Measurements from ENCODE around the gene TLX1. TPM values are rescaled to one million over a fixed set of nuclear protein-coding genes. Genes with fewer than 3 reads are reported as not detected.
A peak's percentile ranks its signal among the peaks of the same experiment; 100 is the strongest.

The TLX1 gene
- total and polyA plus RNA-seq, 2 experiments from 2014 or later = 0.68 TPM; not detected in 1

- no peak for DNase-seq (ENCODE audit: low spot score)
These were observed 9.2 kb downstream of the TLX1 start for GRCh38 chr10:101140084-101140949.

DNA sequence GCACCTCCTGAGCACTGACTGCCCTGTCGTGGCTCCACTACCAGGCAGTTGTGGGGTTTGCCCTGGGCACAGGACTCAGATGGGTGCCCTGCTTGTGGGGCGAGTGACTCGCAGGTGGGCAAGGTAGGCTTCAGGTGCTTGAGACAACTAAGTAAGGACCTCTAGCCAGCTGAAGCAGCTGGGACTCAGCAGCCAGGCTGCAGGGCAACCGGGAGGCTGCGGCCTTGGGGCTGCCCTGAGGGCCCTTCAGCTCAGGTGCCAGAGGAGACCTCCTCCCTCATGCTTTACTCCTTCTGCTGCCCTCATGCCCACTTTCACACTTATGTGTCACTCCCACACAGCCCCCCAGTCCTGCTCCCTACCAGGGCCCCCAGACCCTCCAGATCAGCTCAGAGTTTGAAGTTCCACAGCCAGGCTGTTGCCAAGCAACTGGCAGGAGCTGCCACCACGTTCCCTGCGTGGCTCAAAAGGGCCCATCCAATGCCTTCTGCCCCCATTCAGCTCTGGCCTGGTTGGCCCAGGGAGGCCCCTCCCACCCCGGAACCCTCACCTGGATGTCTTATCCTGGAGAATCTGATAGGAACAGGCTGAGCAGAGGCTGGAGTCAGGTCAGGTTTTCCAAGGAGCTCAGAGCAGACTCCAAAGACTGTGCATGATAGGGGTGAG is 10.0 kb downstream of the TLX1 start:
- no peaks in the 10 kb centered on the region for H3K79me2 ChIP-seq
- no peak for DNase-seq (ENCODE audit: low spot score)
- no peak overlapping the region for H3K4me3 ChIP-seq
- WGBS (ENCODE audit: low lambda C conversion rate, missing lambda C conversion rate) = 56% methylated on average over 8 of the region's 8 CpGs
- H3K9me2 ChIP-seq (replicated peaks; ENCODE audit: insufficient read depth) = no peaks in the 10 kb centered on the region
- H4K20me1 ChIP-seq (ENCODE audit: insufficient read depth, poor library complexity, severe bottlenecking) = no peaks in the 10 kb centered on the region
- peaks cover 97% of the 10 kb centered on the region for H3K27me3 ChIP-seq
- no peaks in the 10 kb centered on the region for H3K36me3 ChIP-seq (replicated peaks; ENCODE audit: insufficient read depth, low read depth)
- H2AFZ ChIP-seq = no peak overlapping the region
- no peaks in the 10 kb centered on the region for H3K4me1 ChIP-seq (ENCODE audit: insufficient read depth)
- no peak overlapping the region for H3K4me2 ChIP-seq
- no peak for TF ChIP-seq CTCF (IDR thresholded peaks at IDR 0.05; ENCODE audit: poor library complexity)
- no peak for TF ChIP-seq EZH2phosphoT487 (IDR thresholded peaks at IDR 0.05; ENCODE audit: low read depth, severe bottlenecking, unreplicated experiment)
- TF ChIP-seq EZH2 (IDR thresholded peaks at IDR 0.05; ENCODE audit: borderline replicate concordance) = no peak
- H3K9me3 ChIP-seq (ENCODE audit: low read depth) = no peaks in the 10 kb centered on the region
- H3K27ac ChIP-seq = no peak overlapping the region

More at GRCh38 chr10:101140084-101140949, 9.2 kb downstream of the TLX1 start:
- Histone ChIP-seq H3K79me2 (no peaks in the 10 kb centered on the region), H3K4me2 (no peak overlapping the region), H3K27ac (no peak overlapping the region), H3K9me3 (ENCODE audit: low read depth) (no peaks in the 10 kb centered on the region), H3K4me3 (no peak overlapping the region), H2AFZ (peak overlapping the region; percentile 45), H3K27me3 (peaks cover 97% of the 10 kb centered on the region), H3K9me2 (replicated peaks; ENCODE audit: insufficient read depth) (no peaks in the 10 kb centered on the region), H3K36me3 (replicated peaks; ENCODE audit: insufficient read depth, low read depth) (no peaks in the 10 kb centered on the region), H4K20me1 (ENCODE audit: insufficient read depth, poor library complexity, severe bottlenecking) (no peaks in the 10 kb centered on the region), H3K4me1 (ENCODE audit: insufficient read depth) (no peaks in the 10 kb centered on the region)
- TF ChIP-seq EZH2phosphoT487 (IDR thresholded peaks at IDR 0.05; ENCODE audit: low read depth, severe bottlenecking, unreplicated experiment) (peak; percentile 83), CTCF (IDR thresholded peaks at IDR 0.05; ENCODE audit: poor library complexity) (no peak), EZH2 (IDR thresholded peaks at IDR 0.05; ENCODE audit: borderline replicate concordance) (peak; percentile 100)
- 11% methylated on average over 47 of the region's 65 CpGs for WGBS (ENCODE audit: low lambda C conversion rate, missing lambda C conversion rate)

GRCh38 chr10:101141616-101142532 is 10.8 kb downstream of the TLX1 start:
- no peaks in the 10 kb centered on the region for H3K9me2 ChIP-seq (replicated peaks; ENCODE audit: insufficient read depth)
- no peaks in the 10 kb centered on the region for H3K9me3 ChIP-seq (ENCODE audit: low read depth)
- no peak overlapping the region for H3K4me2 ChIP-seq
- DNase-seq (ENCODE audit: low spot score) = peak; percentile 90
- no peaks in the 10 kb centered on the region for H3K36me3 ChIP-seq (replicated peaks; ENCODE audit: insufficient read depth, low read depth)
- no peaks in the 10 kb centered on the region for H3K79me2 ChIP-seq
- H3K4me3 ChIP-seq = no peak overlapping the region
- TF ChIP-seq EZH2phosphoT487 (IDR thresholded peaks at IDR 0.05; ENCODE audit: low read depth, severe bottlenecking, unreplicated experiment) = no peak
- peak; percentile 98 for TF ChIP-seq CTCF (IDR thresholded peaks at IDR 0.05; ENCODE audit: poor library complexity)
- no peaks in the 10 kb centered on the region for H3K4me1 ChIP-seq (ENCODE audit: insufficient read depth)
- H3K27ac ChIP-seq = no peak overlapping the region
- WGBS (ENCODE audit: low lambda C conversion rate, missing lambda C conversion rate) = 23% methylated on average over 20 of the region's 21 CpGs
- H3K27me3 ChIP-seq = peaks cover 97% of the 10 kb centered on the region
- no peaks in the 10 kb centered on the region for H4K20me1 ChIP-seq (ENCODE audit: insufficient read depth, poor library complexity, severe bottlenecking)
- no peak overlapping the region for H2AFZ ChIP-seq
